ENCODE measurements around the gene LPCAT2. TPM values are rescaled to one million over a fixed set of nuclear protein-coding genes. Genes with fewer than 3 reads are reported as not detected.

Gene LPCAT2
- total RNA-seq, 1 experiment from 2014 or later: 7.1 TPM

- 0 out of 2 replicates have a peak, but pooled peaks cover 3% of the 10 kb centered on the region for H3K4me1 Mint-ChIP-seq
Measured at GRCh38 chr16:55575496-55575895, 66.6 kb downstream of the LPCAT2 start.

GRCh38 chr16:55576384-55576783 is 67.5 kb downstream of the LPCAT2 start:
- no peak overlapping the region for H3K4me3 Mint-ChIP-seq
- 0 out of 2 replicates have a peak, but pooled peaks cover 3% of the 10 kb centered on the region for H3K4me1 Mint-ChIP-seq
- no peaks in the 10 kb centered on the region for H3K9me3 Mint-ChIP-seq
- DNase-seq (ENCODE audit: low spot score) (no peak), ATAC-seq (no peak)
- CTCF ChIA-PET: no interaction called here
- H3K27me3 Mint-ChIP-seq (ENCODE audit: low read depth): no peaks in the 10 kb centered on the region
- POLR2A ChIA-PET: no interaction called here
- H3K27ac Mint-ChIP-seq: no peak overlapping the region
- no peak for TF ChIP-seq ZNF396 (CRISPR knock-in tag; IDR thresholded peaks at IDR 0.05; ENCODE audit: borderline replicate concordance)
- TF ChIP-seq NR1H2 (CRISPR knock-in tag; IDR thresholded peaks at IDR 0.05): no peak
- no peak for TF ChIP-seq PRRX2 (CRISPR knock-in tag; IDR thresholded peaks at IDR 0.05)
- H3K36me3 Mint-ChIP-seq: peaks cover 8% of the 10 kb centered on the region

More at GRCh38 chr16:55575496-55575895, 66.6 kb downstream of the LPCAT2 start:
- H3K4me3 Mint-ChIP-seq: no peak overlapping the region
- no peak overlapping the region for H3K27ac Mint-ChIP-seq
- no peak for ATAC-seq
- H3K27me3 Mint-ChIP-seq (ENCODE audit: low read depth): no peaks in the 10 kb centered on the region
- ChIA-PET POLR2A (no interaction called here), CTCF (interaction anchor here (0.9 kb wide), 1 partner anchor 110 kb away, joined by 3 read pairs; no protein-coding TSS in a partner anchor)
- DNase-seq (ENCODE audit: low spot score): no peak
- H3K36me3 Mint-ChIP-seq: peaks cover 8% of the 10 kb centered on the region
- H3K9me3 Mint-ChIP-seq: no peaks in the 10 kb centered on the region
- TF ChIP-seq ESRRA (CRISPR knock-in tag; IDR thresholded peaks at IDR 0.05; ENCODE audit: borderline replicate concordance): no peak
- TF ChIP-seq CBFB (CRISPR knock-in tag; IDR thresholded peaks at IDR 0.05; ENCODE audit: low read depth): no peak
- TF ChIP-seq FOXJ3 (CRISPR knock-in tag; IDR thresholded peaks at IDR 0.05; ENCODE audit: borderline replicate concordance): no peak
- TF ChIP-seq ATF3 (CRISPR knock-in tag; conservative IDR thresholded peaks at IDR 0.05): no peak

GRCh38 chr16:55577887-55578286 is 69.0 kb downstream of the LPCAT2 start:
- TF ChIP-seq ZBTB21 (CRISPR knock-in tag; IDR thresholded peaks at IDR 0.05; ENCODE audit: borderline replicate concordance) (no peak), ZNF317 (CRISPR knock-in tag; IDR thresholded peaks at IDR 0.05; ENCODE audit: borderline replicate concordance, low read depth) (no peak), NR3C1 (CRISPR knock-in tag; conservative IDR thresholded peaks at IDR 0.05; ENCODE audit: low read depth) (no peak), CREB1 (CRISPR knock-in tag; IDR thresholded peaks at IDR 0.05) (no peak), MAX (CRISPR knock-in tag; IDR thresholded peaks at IDR 0.05) (no peak), ERG (CRISPR knock-in tag; IDR thresholded peaks at IDR 0.05) (no peak), JAZF1 (CRISPR knock-in tag; IDR thresholded peaks at IDR 0.05) (no peak), EMX1 (CRISPR knock-in tag; IDR thresholded peaks at IDR 0.05) (no peak), SP1 (CRISPR knock-in tag; conservative IDR thresholded peaks at IDR 0.05) (no peak), ZNF532 (CRISPR knock-in tag; IDR thresholded peaks at IDR 0.05; ENCODE audit: borderline replicate concordance) (no peak), TEAD4 (CRISPR knock-in tag; IDR thresholded peaks at IDR 0.05) (no peak), ATF2 (CRISPR knock-in tag; IDR thresholded peaks at IDR 0.05; ENCODE audit: borderline replicate concordance, low read depth) (no peak), IRF2 (CRISPR knock-in tag; IDR thresholded peaks at IDR 0.05; ENCODE audit: borderline replicate concordance, low read depth) (no peak)
- no peak for ATAC-seq
- CTCF ChIA-PET: interaction anchor here (1.5 kb wide), 1 partner anchor 113 kb away, joined by 6 read pairs; no protein-coding TSS in a partner anchor
- DNase-seq (ENCODE audit: low spot score): no peak
- Mint-ChIP-seq H3K9me3 (no peaks in the 10 kb centered on the region), H3K4me1 (no peaks in the 10 kb centered on the region), H3K36me3 (peaks cover 8% of the 10 kb centered on the region), H3K4me3 (no peak overlapping the region), H3K27me3 (ENCODE audit: low read depth) (no peaks in the 10 kb centered on the region), H3K27ac (no peak overlapping the region)
- POLR2A ChIA-PET: no interaction called here
